Thyroid gland (tissue), 4 donors: Measurements from ENCODE around the gene VPS54. TPM values are rescaled to one million over a fixed set of nuclear protein-coding genes. Genes with fewer than 3 reads are reported as not detected.

ENCODE experiments used
- DNase-seq, 2 donors: peaks; one replicate each; pipeline ENCODE4 v3.0.0-alpha.2; 2019
- H3K27ac ChIP-seq, 3 donors: fragments of 200-600 bp; sonication (generic); 1 replicate in 2 of 3; 2 replicates in 1 of 3; pipeline ENCODE4 v1.5.1; 2016 to 2019; ENCODE audit warnings: mild to moderate bottlenecking in 1 of 3, moderate library complexity in 1 of 3
- H3K27me3 ChIP-seq: fragments of 200-600 bp; sonication (generic); one replicate; pipeline ENCODE4 v1.5.1; 2019
- H3K36me3 ChIP-seq, 2 donors: fragments of 200-600 bp; sonication (generic); one replicate each; pipeline ENCODE4 v1.5.1; 2016 to 2019
- H3K4me1 ChIP-seq, 2 donors: fragments of 200-600 bp; sonication (generic); one replicate each; pipeline ENCODE4 v1.5.1; 2017 to 2019
- H3K4me3 ChIP-seq, 3 donors: fragments of 200-600 bp; sonication (generic); replicated peaks in 1 of 3; 1 replicate in 2 of 3; 2 replicates in 1 of 3; pipeline ENCODE4 v1.5.1; 2016; ENCODE audit warnings: mild to moderate bottlenecking in 1 of 3
- H3K9me3 ChIP-seq: fragments of 200-600 bp; sonication (generic); one replicate; pipeline ENCODE4 v1.5.1; 2017
- CTCF ChIP-seq, 6 experiments: fragments of 200-600 bp in 3 of 6; fragments of 450-650 bp in 3 of 6; sonication (generic) in 3 of 6; IDR thresholded peaks; one replicate each; pipeline ENCODE4 v1.5.1; 2016 to 2019; ENCODE audit warnings: antibody characterized with exemption in 6 of 6, mild to moderate bottlenecking in 2 of 6, inconsistent platforms in 1 of 6, moderate library complexity in 1 of 6
- POLR2A ChIP-seq, 2 donors: fragments of 450-650 bp; IDR thresholded peaks; one replicate each; pipeline ENCODE4 v1.6.1; 2017; ENCODE audit warnings: antibody characterized with exemption in 2 of 2, mild to moderate bottlenecking in 2 of 2, moderate library complexity in 1 of 2
- WGBS, 2 donors: methylation state at CpG; one replicate each; pipeline ENCODE4 v1.1.5; 2017; 5-methylcytosine and 5-hydroxymethylcytosine counted together
- intact Hi-C: fragments of 100-400 bp; cut with DNase I; formaldehyde crosslinking; loops from one replicate; pipeline ENCODE4 v1.15.1; 2023
- total RNA-seq, 4 donors: library from RNA; depleted of rRNA; stranded (reverse); fragments of >200 nt; gene quantifications; one replicate each; pipeline ENCODE4 v1.2.3, GENCODE V29; 2016

Gene VPS54
- total RNA-seq, 4 donors from 2014 or later: 34.4 to 40.8 (median 35.9) TPM

- H3K36me3 ChIP-seq: no peaks in the 10 kb centered on the region
- H3K27me3 ChIP-seq: no peaks in the 10 kb centered on the region
- intact Hi-C loops: no loop called here
- TF ChIP-seq CTCF (IDR thresholded peaks at IDR 0.05) (no peak), POLR2A (IDR thresholded peaks at IDR 0.05) (no peak)
- WGBS, 2 donors: 60 to 86% methylated on average over 2 of the region's 2 CpGs
- no peaks in the 10 kb centered on the region for H3K9me3 ChIP-seq
- H3K4me3 ChIP-seq: no peak overlapping the region
- H3K27ac ChIP-seq: no peak overlapping the region
- DNase-seq: no peak
- peaks cover 2 to 3% of the 10 kb centered on the region in 2 donors for H3K4me1 ChIP-seq
Observed at GRCh38 chr2:64012115-64012514, 7.1 kb downstream of the VPS54 start.

- WGBS, 2 donors: 92 to 98% methylated on average over 4 of the region's 4 CpGs
- Histone ChIP-seq H3K27me3 (no peaks in the 10 kb centered on the region), H3K4me1 (no peaks in the 10 kb centered on the region), H3K4me3 (no peak overlapping the region), H3K9me3 (no peaks in the 10 kb centered on the region), H3K27ac (no peak overlapping the region), H3K36me3 (no peaks in the 10 kb centered on the region)
- no peak for DNase-seq
- intact Hi-C loops: no loop called here
- no peak for TF ChIP-seq POLR2A (IDR thresholded peaks at IDR 0.05)
- TF ChIP-seq CTCF (IDR thresholded peaks at IDR 0.05): no peak
Observed at GRCh38 chr2:64008434-64009009, 10.7 kb downstream of the VPS54 start.

- 83 to 95% methylated on average over 7 of the region's 7 CpGs for WGBS, 2 donors
- no peaks in the 10 kb centered on the region for H3K36me3 ChIP-seq
- H3K4me3 ChIP-seq: no peak overlapping the region
- H3K4me1 ChIP-seq: no peaks in the 10 kb centered on the region
- intact Hi-C loops: no loop called here
- H3K27ac ChIP-seq: no peak overlapping the region
- no peaks in the 10 kb centered on the region for H3K9me3 ChIP-seq
- H3K27me3 ChIP-seq: no peaks in the 10 kb centered on the region
- DNase-seq: no peak
- TF ChIP-seq POLR2A (IDR thresholded peaks at IDR 0.05) (no peak), CTCF (IDR thresholded peaks at IDR 0.05) (no peak)
Observed at GRCh38 chr2:64007924-64008323, 11.3 kb downstream of the VPS54 start.

GRCh38 chr2:64005707-64006356 is 13.4 kb downstream of the VPS54 start:
- no peaks in the 10 kb centered on the region for H3K27me3 ChIP-seq
- TF ChIP-seq POLR2A (IDR thresholded peaks at IDR 0.05) (no peak), CTCF (IDR thresholded peaks at IDR 0.05) (no peak)
- H3K9me3 ChIP-seq: no peaks in the 10 kb centered on the region
- no peak overlapping the region for H3K27ac ChIP-seq
- no peak overlapping the region for H3K4me3 ChIP-seq
- no peak for DNase-seq
- intact Hi-C loops: no loop called here
- 95 to 97% methylated on average over 2 of the region's 2 CpGs for WGBS, 2 donors
- H3K4me1 ChIP-seq: peaks cover 0 to 5% of the 10 kb centered on the region in 2 donors
- H3K36me3 ChIP-seq: no peaks in the 10 kb centered on the region

- Histone ChIP-seq H3K4me3 (no peak overlapping the region), H3K36me3 (no peaks in the 10 kb centered on the region), H3K4me1 (peaks cover 0 to 9% of the 10 kb centered on the region in 2 donors), H3K9me3 (no peaks in the 10 kb centered on the region), H3K27ac (no peak overlapping the region), H3K27me3 (no peaks in the 10 kb centered on the region)
- TF ChIP-seq POLR2A (IDR thresholded peaks at IDR 0.05): no peak
- TF ChIP-seq CTCF (IDR thresholded peaks at IDR 0.05): no peak
- intact Hi-C loops: no loop called here
- no peak for DNase-seq
Observed at GRCh38 chr2:64003239-64003638, 16.0 kb downstream of the VPS54 start.
